Neural cell (in vitro differentiated cells): ENCODE results near the gene SLC25A19. TPM values are rescaled to one million over a fixed set of nuclear protein-coding genes. Genes with fewer than 3 reads are reported as not detected.

Source experiments
- H2AFZ ChIP-seq: fragments of 200-600, 300-800 bp; sonication (generic), shearing (Covaris generic); 2 replicates; pipeline ENCODE4 v1.6.0; 2014; ENCODE audit warnings: low read depth, mild to moderate bottlenecking, antibody characterized with exemption, low read length, moderate library complexity
- H3F3A ChIP-seq: fragments of 200-600 bp; shearing (Covaris generic); 2 replicates; pipeline ENCODE4 v1.6.1; 2016; ENCODE audit warnings: mild to moderate bottlenecking, moderate library complexity, mixed read lengths, antibody characterized with exemption, low read length; ENCODE audit not compliant: insufficient read depth, poor library complexity, severe bottlenecking
- H3K27ac ChIP-seq: fragments of 200-600, 300-800 bp; sonication (generic), shearing (Covaris generic); 2 replicates; pipeline ENCODE4 v1.5.1; 2014; ENCODE audit warnings: mild to moderate bottlenecking, low read length, moderate library complexity
- H3K27me3 ChIP-seq: fragments of 300-800, 200-600 bp; sonication (generic), shearing (Covaris generic); 2 replicates; pipeline ENCODE4 v1.6.0; 2014; ENCODE audit warnings: mild to moderate bottlenecking, low read depth, low read length, moderate library complexity; ENCODE audit not compliant: insufficient read depth
- H3K36me3 ChIP-seq: fragments of 300-800, 200-600 bp; sonication (generic), shearing (Covaris generic); 2 replicates; pipeline ENCODE4 v1.5.1; 2014; ENCODE audit warnings: mild to moderate bottlenecking, antibody characterized with exemption, low read length, moderate library complexity; ENCODE audit not compliant: insufficient read depth
- H3K4me2 ChIP-seq: fragments of 300-800, 200-600 bp; sonication (generic), shearing (Covaris generic); 2 replicates; pipeline ENCODE4 v1.6.0; 2014; ENCODE audit warnings: mild to moderate bottlenecking, low read length
- H3K4me3 ChIP-seq: fragments of 300-800, 200-600 bp; sonication (generic), shearing (Covaris generic); 2 replicates; pipeline ENCODE4 v1.5.1; 2014; ENCODE audit warnings: mild to moderate bottlenecking, low read length, moderate library complexity
- H3K79me2 ChIP-seq: fragments of 200-600 bp; shearing (Covaris generic); replicated peaks from 2 replicates; pipeline ENCODE4 v1.6.0; 2014; ENCODE audit warnings: mild to moderate bottlenecking, low read length, moderate library complexity; ENCODE audit not compliant: insufficient read depth
- H3K9ac ChIP-seq: fragments of 300-800, 200-600 bp; sonication (generic), shearing (Covaris generic); 2 replicates; pipeline ENCODE4 v1.6.1; 2016; ENCODE audit warnings: mild to moderate bottlenecking, low read length, mixed read lengths
- H3K9me2 ChIP-seq: fragments of 200-600 bp; shearing (Covaris generic); 2 replicates; pipeline ENCODE4 v1.6.1; 2016; ENCODE audit warnings: mild to moderate bottlenecking, low read length, mixed read lengths; ENCODE audit not compliant: insufficient read depth
- H3K9me3 ChIP-seq: fragments of 200-600, 300-800 bp; sonication (generic), shearing (Covaris generic); 2 replicates; pipeline ENCODE4 v1.6.1; 2016; ENCODE audit warnings: mild to moderate bottlenecking, mixed run types, low read length, moderate library complexity, mixed read lengths
- H4K20me1 ChIP-seq: fragments of 200-600 bp; shearing (Covaris generic); 2 replicates; pipeline ENCODE4 v1.6.1; 2016; ENCODE audit warnings: mild to moderate bottlenecking, mixed run types; ENCODE audit not compliant: insufficient read depth
- EP300 ChIP-seq: fragments of 450-650 bp; conservative IDR thresholded peaks from 2 replicates; pipeline ENCODE4 v1.6.1; 2014; ENCODE audit warnings: antibody characterized with exemption, mild to moderate bottlenecking, moderate library complexity; ENCODE audit not compliant: poor library complexity, severe bottlenecking
- EZH2 ChIP-seq: fragments of 200-600, 300-800 bp; shearing (Covaris generic), sonication (generic); IDR thresholded peaks from 2 replicates; pipeline ENCODE4 v1.6.1; 2014; ENCODE audit warnings: antibody characterized with exemption, low read length, borderline replicate concordance, mild to moderate bottlenecking; ENCODE audit not compliant: insufficient read depth, poor library complexity, severe bottlenecking
- MXI1 ChIP-seq: fragments of 450-650 bp; conservative IDR thresholded peaks from 2 replicates; pipeline ENCODE4 v1.6.1; 2014; ENCODE audit warnings: antibody characterized with exemption, mild to moderate bottlenecking; ENCODE audit not compliant: poor library complexity, severe bottlenecking
- POLR2AphosphoS5 ChIP-seq: IDR thresholded peaks from 2 replicates; pipeline ENCODE4 v1.6.1; 2012
- RAD21 ChIP-seq: fragments of 450-650 bp; conservative IDR thresholded peaks from 2 replicates; pipeline ENCODE4 v1.6.1; 2014; ENCODE audit warnings: antibody characterized with exemption, mild to moderate bottlenecking, moderate library complexity
- SMC3 ChIP-seq: fragments of 450-650 bp; conservative IDR thresholded peaks from 2 replicates; pipeline ENCODE4 v1.6.1; 2014; ENCODE audit warnings: antibody characterized with exemption, mild to moderate bottlenecking, moderate library complexity; ENCODE audit not compliant: poor library complexity
- TAF1 ChIP-seq: IDR thresholded peaks from 2 replicates; pipeline ENCODE4 v1.6.1; 2012; ENCODE audit warnings: low read depth
- polyA plus RNA-seq: library from polyadenylated mRNA; depleted of rRNA; stranded (reverse); fragments of >200 nt; gene quantifications from 2 replicates; pipeline ENCODE4 v1.2.3, GENCODE V29; 2014
- TF ChIP-seq, protein P1 (sequence below): IDR thresholded peaks from 2 replicates; pipeline ENCODE4 v1.6.1; 2012; ENCODE audit warnings: borderline replicate concordance
- TF ChIP-seq, protein P2 (sequence below): fragments of 450-650 bp; IDR thresholded peaks from 2 replicates; pipeline ENCODE4 v1.5.1; 2014; ENCODE audit warnings: antibody characterized with exemption, mild to moderate bottlenecking, moderate library complexity; ENCODE audit not compliant: poor library complexity, severe bottlenecking

SLC25A19 gene
- polyA plus RNA-seq, 1 donor from 2014 or later: 13.8 TPM

DNA sequence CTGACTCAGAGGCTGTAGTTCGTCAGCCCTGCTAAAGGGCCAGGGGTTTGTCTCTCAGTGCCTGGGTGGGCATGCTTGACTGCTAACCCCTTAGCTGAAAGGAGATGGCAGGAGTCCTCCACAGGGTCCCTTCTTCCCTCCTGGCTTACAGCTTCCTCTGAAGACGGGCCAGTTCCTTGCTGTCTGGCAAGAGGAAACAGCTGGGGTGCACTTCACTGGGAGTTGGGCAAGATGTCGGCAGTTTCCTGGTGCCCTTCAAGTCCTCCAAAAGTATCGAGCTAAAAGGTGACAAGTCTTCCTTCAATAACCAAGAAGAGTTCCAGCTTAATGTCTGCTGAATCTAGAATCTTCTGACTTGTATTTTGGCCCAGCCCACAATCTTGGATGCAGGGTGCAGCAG, 60.4 kb downstream of the SLC25A19 start:
- H3K36me3 ChIP-seq: peaks cover 5% of the 10 kb centered on the region
- no peaks in the 10 kb centered on the region for H3K9me3 ChIP-seq
- H3F3A ChIP-seq: no peaks in the 10 kb centered on the region
- TF ChIP-seq POLR2AphosphoS5 (no peak), SMC3 (no peak), TAF1 (no peak), RAD21 (no peak), EZH2 (no peak), MXI1 (no peak), EP300 (no peak)
- TF ChIP-seq, protein P1, sequence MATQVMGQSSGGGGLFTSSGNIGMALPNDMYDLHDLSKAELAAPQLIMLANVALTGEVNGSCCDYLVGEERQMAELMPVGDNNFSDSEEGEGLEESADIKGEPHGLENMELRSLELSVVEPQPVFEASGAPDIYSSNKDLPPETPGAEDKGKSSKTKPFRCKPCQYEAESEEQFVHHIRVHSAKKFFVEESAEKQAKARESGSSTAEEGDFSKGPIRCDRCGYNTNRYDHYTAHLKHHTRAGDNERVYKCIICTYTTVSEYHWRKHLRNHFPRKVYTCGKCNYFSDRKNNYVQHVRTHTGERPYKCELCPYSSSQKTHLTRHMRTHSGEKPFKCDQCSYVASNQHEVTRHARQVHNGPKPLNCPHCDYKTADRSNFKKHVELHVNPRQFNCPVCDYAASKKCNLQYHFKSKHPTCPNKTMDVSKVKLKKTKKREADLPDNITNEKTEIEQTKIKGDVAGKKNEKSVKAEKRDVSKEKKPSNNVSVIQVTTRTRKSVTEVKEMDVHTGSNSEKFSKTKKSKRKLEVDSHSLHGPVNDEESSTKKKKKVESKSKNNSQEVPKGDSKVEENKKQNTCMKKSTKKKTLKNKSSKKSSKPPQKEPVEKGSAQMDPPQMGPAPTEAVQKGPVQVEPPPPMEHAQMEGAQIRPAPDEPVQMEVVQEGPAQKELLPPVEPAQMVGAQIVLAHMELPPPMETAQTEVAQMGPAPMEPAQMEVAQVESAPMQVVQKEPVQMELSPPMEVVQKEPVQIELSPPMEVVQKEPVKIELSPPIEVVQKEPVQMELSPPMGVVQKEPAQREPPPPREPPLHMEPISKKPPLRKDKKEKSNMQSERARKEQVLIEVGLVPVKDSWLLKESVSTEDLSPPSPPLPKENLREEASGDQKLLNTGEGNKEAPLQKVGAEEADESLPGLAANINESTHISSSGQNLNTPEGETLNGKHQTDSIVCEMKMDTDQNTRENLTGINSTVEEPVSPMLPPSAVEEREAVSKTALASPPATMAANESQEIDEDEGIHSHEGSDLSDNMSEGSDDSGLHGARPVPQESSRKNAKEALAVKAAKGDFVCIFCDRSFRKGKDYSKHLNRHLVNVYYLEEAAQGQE: no peak
- TF ChIP-seq, protein P2, sequence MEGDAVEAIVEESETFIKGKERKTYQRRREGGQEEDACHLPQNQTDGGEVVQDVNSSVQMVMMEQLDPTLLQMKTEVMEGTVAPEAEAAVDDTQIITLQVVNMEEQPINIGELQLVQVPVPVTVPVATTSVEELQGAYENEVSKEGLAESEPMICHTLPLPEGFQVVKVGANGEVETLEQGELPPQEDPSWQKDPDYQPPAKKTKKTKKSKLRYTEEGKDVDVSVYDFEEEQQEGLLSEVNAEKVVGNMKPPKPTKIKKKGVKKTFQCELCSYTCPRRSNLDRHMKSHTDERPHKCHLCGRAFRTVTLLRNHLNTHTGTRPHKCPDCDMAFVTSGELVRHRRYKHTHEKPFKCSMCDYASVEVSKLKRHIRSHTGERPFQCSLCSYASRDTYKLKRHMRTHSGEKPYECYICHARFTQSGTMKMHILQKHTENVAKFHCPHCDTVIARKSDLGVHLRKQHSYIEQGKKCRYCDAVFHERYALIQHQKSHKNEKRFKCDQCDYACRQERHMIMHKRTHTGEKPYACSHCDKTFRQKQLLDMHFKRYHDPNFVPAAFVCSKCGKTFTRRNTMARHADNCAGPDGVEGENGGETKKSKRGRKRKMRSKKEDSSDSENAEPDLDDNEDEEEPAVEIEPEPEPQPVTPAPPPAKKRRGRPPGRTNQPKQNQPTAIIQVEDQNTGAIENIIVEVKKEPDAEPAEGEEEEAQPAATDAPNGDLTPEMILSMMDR: no peak
- H4K20me1 ChIP-seq: no peaks in the 10 kb centered on the region
- H3K79me2 ChIP-seq: no peaks in the 10 kb centered on the region
- H3K9me2 ChIP-seq: no peaks in the 10 kb centered on the region
- H3K4me3 ChIP-seq: no peak overlapping the region
- H3K27ac ChIP-seq: no peak overlapping the region
- H3K4me2 ChIP-seq: no peak overlapping the region
- no peak overlapping the region for H2AFZ ChIP-seq
- H3K9ac ChIP-seq: no peak overlapping the region
- no peaks in the 10 kb centered on the region for H3K27me3 ChIP-seq

DNA sequence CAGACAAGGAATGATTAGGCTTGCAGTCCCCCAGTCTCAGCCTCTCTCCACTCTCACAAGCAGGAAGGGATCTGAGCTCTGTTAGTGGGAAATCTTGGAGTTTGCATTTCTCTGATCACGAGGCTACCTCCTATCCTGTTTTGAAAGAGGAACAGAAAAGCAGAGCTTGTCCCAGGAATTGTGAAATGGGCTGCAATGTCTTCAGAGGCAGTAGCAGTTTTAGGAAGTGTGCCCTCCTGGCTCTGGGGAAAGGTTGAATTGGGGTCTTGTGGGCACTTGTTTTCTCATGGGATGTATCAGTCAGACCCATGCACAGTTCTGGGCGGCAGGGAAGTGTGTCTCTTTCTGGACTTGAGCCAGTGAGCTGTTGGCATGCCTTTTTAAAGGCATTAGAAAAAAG, 60.9 kb downstream of the SLC25A19 start:
- no peak overlapping the region for H2AFZ ChIP-seq
- H3K4me3 ChIP-seq: no peak overlapping the region
- H3K27ac ChIP-seq: no peak overlapping the region
- H3F3A ChIP-seq: no peaks in the 10 kb centered on the region
- peaks cover 5% of the 10 kb centered on the region for H3K36me3 ChIP-seq
- no peaks in the 10 kb centered on the region for H3K9me2 ChIP-seq
- no peaks in the 10 kb centered on the region for H3K79me2 ChIP-seq
- no peak for TF ChIP-seq TAF1
- TF ChIP-seq SMC3: no peak
- no peak for TF ChIP-seq POLR2AphosphoS5
- TF ChIP-seq EZH2: no peak
- TF ChIP-seq RAD21: no peak
- TF ChIP-seq, protein P2: no peak
- TF ChIP-seq MXI1: no peak
- TF ChIP-seq, protein P1: no peak
- TF ChIP-seq EP300: no peak
- no peak overlapping the region for H3K9ac ChIP-seq
- H3K27me3 ChIP-seq: no peaks in the 10 kb centered on the region
- H4K20me1 ChIP-seq: no peaks in the 10 kb centered on the region
- H3K4me2 ChIP-seq: no peak overlapping the region
- no peaks in the 10 kb centered on the region for H3K9me3 ChIP-seq
